HEK293 (cell line): ENCODE data around the gene SETD5.

Experiments
- CTCF ChIP-seq: fragments of 450-650 bp; formaldehyde crosslinking; IDR thresholded peaks from 2 replicates; pipeline ENCODE4 v1.5.1; 2016; ENCODE audit warnings: missing biosample characterization, missing genetic modification characterization
- KLF10 ChIP-seq: fragments of 450-650 bp; IDR thresholded peaks from 2 replicates; pipeline ENCODE4 v1.5.1; 2018; ENCODE audit warnings: missing biosample characterization, mild to moderate bottlenecking, missing genetic modification characterization
- PATZ1 ChIP-seq: fragments of 450-650 bp; formaldehyde crosslinking; IDR thresholded peaks from 2 replicates; pipeline ENCODE4 v1.5.1; 2016; ENCODE audit warnings: missing biosample characterization, missing genetic modification characterization
- ZBTB26 ChIP-seq: fragments of 450-650 bp; formaldehyde crosslinking; optimal IDR thresholded peaks from 2 replicates; pipeline ENCODE3; 2016; ENCODE audit warnings: missing biosample characterization, mild to moderate bottlenecking, missing genetic modification characterization
- ZNF274 ChIP-seq, 2 experiments: fragments of 200-500 bp in 1 of 2; fragments of 450-650 bp in 1 of 2; sonication (Bioruptor generic) in 1 of 2; formaldehyde crosslinking in 1 of 2; IDR thresholded peaks; 2 replicates each; pipeline versions ENCODE4 v1.5.1 to v1.6.1; 2014 to 2016; ENCODE audit warnings: borderline replicate concordance in 1 of 2, inconsistent platforms in 1 of 2, low read length in 1 of 2, missing biosample characterization in 1 of 2, missing genetic modification characterization in 1 of 2
- ZNF544 ChIP-seq: fragments of 450-650 bp; formaldehyde crosslinking; IDR thresholded peaks from 2 replicates; pipeline ENCODE4 v1.5.0; 2017; ENCODE audit warnings: missing biosample characterization, missing genetic modification characterization
- ZNF623 ChIP-seq: fragments of 450-650 bp; formaldehyde crosslinking; IDR thresholded peaks from 2 replicates; pipeline ENCODE4 v1.5.1; 2016; ENCODE audit warnings: missing biosample characterization, missing genetic modification characterization
- ZNF776 ChIP-seq: fragments of 450-650 bp; formaldehyde crosslinking; IDR thresholded peaks from 2 replicates; pipeline ENCODE4 v1.5.0; 2017; ENCODE audit warnings: missing biosample characterization, missing genetic modification characterization, borderline replicate concordance

GRCh38 chr3:9400616-9401015, 3.2 kb downstream of the SETD5 start:
- no peak for TF ChIP-seq CTCF (tag by site-specific recombination)
- TF ChIP-seq ZNF274 (IDR thresholded peaks at IDR 0.05; ENCODE audit: low read length), result no peak
- no peak for TF ChIP-seq ZNF274 (tag by site-specific recombination; IDR thresholded peaks at IDR 0.05; ENCODE audit: borderline replicate concordance)
- TF ChIP-seq ZNF544 (tag by site-specific recombination), result no peak
- no peak for TF ChIP-seq PATZ1 (tag by site-specific recombination)
- no peak for TF ChIP-seq KLF10 (tag by site-specific recombination)
- no peak for TF ChIP-seq ZNF776 (tag by site-specific recombination)
- no peak for TF ChIP-seq ZBTB26
- no peak for TF ChIP-seq ZNF623
